Epidermal melanocyte (primary cell): ENCODE measurements around the gene USP48.
A peak's percentile ranks its signal among the peaks of the same experiment; 100 is the strongest.
"Not testable (repeated sequence)": the region's sequence is repeated elsewhere in the genome, so short reads cannot be mapped to it uniquely, and the experiment has no call there.

ENCODE experiments used
- DNase-seq: peaks from one replicate; pipeline ENCODE4 v3.0.0; 2011; ENCODE audit warnings: low spot score; ENCODE audit not compliant: insufficient read length

USP48 gene

DNA sequence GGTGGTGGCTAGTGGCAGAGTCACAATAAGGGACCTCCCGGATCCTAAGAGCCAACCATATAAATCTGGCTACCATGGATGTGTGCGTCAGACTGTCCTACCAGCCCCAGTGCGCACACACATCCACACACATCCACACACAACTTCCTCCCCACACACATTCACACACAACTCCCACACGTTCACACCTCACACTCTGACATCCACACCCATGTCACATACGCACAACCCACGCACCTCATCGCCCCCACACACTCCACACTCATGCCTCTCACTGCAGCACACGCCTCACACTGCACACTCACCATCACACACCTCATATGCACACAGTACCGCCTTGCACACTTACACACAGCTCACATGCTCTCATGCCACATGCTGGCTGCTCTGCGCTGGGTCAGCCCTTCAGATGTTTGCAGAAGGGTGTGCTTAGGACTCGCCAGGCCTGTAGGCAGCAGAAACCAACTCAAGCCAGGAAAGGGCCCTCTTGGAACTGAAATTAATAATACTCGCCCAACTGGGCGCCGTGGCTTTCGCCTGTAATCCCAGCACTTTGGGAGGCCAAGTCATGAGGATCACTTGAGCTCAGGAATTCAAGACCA is 32.1 kb upstream of the USP48 start:
- peak; percentile 9 for DNase-seq

DNA sequence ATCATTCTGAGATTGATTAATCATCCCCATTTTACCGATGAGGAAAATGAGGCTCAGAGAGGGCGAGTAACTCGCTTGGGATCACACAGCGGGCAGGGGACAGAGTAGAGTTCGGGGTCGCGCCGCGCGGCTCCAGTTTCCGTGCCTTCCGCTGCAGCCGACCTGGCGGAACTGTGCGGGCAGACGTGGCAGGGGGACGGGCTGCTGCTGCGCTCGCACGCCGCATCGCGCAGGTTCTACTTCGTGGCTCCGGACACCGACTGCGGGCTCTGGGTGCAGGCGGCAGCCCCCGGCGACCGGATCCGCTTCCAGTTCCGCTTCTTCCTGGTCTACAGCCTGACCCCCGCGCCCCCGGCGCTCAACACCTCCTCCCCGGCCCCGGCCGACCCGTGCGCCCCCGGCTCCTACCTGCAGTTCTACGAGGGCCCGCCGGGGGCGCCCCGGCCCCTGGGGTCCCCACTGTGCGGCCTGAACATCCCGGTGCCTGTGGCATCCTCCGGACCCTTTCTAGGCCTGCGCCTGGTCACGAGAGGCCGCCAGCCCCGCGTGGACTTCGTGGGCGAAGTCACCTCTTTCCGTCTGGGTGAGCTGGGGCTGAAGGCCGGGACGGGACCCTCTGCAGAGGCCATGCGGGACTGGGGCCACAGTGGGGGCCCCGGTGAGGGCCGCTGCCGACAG is 31.4 kb upstream of the USP48 start:
- DNase-seq: peak; percentile 21

DNA sequence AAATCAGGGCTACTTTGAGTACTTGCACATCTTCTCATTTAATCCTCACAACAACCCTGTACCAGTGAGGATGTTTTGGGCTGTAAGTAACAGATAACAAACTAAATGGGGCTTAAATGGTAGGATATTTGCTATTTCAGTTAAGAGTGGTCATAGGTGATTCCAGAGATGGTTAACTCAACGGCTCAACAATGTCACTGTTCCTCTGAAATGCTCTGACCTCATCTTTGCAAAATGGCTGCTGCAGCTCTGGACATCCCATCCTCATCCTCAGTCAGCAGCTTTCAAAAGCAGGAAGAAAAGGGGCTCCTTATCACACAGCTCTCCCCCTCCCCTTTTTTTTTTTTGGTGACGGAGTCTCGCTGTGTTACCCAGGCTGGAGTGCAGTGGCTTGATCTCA is 30.6 kb upstream of the USP48 start:
- DNase-seq: peak; percentile 19

DNA sequence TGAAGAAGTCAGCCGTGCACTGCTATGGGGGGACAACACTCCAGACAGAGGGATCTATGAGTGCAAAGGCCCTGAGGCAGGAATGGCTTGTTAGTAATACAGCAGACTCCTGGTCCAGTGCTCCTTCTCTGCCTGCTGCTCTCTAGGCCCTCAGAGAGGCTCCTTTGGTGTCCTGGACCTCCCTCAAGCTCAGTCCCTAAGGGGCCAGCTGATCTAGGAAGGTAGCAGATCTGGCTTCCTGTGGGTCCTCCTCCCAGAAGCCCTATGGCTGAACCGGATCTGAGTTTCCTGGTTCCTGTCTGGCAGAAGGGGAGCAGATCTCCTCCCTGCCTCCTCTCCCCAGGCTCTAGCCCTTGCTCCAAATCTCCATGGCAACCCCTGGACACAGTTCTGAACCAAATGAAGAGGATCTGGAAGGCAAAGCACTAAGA is 28.9 kb upstream of the USP48 start, which contains the start of gene LDLRAD2:
Gene LDLRAD2, plus strand, starts transcription at position 391 of the 431 bp plus-strand sequence. CDS start 187 bp downstream, outside the sequence.
- DNase-seq: peak; percentile 17

DNA sequence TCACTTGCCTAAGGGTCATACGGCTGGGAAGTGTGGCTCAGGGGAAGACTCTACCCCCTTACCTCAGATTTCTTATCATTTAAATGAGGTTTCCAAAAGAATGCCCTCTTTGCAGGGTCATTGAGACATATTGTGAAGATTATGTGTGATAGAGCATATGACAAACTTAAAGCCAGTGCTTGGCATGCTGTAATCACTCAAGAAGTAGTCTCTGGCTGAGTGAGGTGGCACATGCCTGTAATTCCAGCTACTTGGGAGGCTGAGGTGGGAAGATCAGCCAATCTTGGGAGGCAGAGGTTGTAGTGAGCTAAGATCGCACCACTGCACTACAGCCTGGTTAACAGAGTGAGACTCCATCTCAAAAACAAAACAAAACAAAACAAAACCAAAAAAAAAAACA is 21.6 kb upstream of the USP48 start:
- no peak for DNase-seq

DNA sequence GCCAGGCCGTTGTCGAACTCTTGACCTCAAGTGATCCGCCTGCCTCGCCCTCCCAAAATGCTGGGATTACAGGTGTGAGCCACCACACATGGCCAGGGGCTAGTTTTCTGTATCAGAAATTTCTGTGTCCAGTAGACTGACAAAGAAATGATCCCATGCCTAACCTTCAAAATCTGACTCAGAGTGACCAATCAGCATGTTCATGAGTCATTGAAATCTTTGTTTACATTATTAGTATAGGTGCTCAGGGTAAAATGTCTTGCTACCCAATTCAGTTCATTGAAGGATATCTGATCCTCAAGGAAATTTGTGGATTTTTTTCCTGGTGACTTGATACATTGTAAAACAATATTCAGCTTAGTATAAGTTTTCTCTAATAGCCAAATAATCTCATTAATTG is 18.2 kb upstream of the USP48 start:
- no peak for DNase-seq

DNA sequence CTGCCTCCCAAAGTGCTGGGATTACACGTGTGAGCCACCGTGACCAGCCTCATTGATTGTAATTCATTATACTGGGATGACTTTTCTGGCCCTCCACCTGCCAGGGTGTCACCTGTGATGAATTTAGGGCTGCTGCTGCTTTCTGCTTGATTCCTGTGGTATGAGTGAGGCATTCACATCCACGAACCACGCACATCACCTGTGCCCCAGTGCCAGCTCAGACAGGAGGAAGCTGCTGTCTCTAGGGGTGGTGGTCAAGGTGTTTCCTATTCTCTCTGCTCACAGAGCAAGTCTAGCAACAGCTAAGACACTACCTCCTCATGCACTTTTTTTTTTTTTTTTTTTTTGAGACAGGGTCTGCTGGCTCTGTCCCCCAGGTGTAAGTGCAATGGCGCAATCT is 16.8 kb upstream of the USP48 start:
- DNase-seq: no peak

DNA sequence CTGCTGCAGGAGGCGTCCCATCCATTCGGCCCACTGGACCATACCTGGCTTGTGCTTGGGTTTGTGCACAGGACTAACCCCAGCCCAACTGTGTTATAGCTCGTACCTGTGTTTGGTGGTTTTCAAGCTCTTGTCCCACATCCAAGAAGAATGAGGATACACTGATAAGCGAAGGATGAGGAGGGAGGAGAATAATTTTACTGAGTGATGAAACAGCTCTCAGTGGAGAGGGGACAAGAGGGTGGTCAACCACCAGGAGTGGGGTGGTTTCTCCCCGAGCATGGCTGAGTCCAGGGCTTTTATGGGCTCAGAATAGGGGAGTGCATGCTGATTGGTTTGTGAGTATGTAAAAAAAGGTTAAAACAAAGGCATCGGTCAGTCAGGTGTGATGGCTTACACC is 12.1 kb upstream of the USP48 start:
- no peak for DNase-seq

DNA sequence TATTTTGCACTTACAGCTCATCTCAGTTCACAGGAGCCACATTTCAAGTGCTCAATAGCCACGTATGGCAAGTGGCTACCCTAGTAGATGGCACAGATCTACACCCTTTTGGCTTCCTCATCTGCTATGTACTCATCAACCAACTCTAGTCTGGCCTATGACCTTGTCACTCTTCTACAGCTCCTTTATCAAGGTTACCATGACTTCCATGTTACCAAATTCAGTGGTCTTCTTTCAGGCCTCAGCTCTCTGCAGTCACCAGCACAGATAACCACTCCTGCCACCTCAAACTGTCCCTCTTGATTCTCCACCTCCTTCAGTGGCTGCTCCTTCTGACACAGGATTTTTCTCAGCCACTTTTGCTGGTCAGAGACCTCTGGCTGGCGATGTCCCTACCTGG is 11.7 kb upstream of the USP48 start:
- DNase-seq: no peak

DNA sequence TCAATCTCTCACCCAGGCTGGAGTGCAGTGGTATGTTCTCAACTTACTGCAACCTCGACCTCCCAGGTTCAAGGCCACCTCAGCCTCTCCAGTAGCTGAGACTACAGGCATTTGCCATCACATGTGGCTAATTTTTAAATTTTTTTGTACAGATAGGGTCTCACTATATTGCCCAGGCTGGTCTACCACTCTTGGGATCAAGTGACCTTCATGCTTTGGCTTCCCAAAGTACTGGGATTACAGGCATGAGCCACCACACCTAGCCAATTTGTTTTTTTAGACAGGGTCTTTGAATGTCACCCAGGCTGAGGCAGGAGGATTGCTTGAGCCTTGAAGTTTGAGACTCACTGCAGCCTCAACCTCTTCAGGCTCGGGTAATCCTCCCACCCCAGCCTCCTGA is 10.2 kb upstream of the USP48 start:
- no peak for DNase-seq

DNA sequence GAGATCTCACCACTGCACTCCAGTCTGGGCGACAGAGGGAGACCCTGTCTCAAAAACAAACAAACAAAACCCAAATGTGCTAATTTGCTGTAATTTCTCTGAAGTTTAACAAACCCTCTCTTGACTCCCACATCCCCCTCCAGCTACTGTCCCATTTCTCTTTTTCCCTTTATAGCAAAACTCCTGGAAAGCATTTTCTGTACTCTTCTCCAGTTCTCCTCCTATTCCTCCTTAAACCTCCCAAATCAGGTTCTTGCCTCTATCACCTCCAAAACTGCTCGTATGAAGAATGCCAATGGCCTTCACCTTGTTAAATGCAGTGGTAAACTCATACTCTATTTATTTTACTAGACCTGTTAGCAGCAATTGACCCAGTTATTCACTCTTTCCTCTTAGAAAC is 3.7 kb upstream of the USP48 start:
- no peak for DNase-seq

DNA sequence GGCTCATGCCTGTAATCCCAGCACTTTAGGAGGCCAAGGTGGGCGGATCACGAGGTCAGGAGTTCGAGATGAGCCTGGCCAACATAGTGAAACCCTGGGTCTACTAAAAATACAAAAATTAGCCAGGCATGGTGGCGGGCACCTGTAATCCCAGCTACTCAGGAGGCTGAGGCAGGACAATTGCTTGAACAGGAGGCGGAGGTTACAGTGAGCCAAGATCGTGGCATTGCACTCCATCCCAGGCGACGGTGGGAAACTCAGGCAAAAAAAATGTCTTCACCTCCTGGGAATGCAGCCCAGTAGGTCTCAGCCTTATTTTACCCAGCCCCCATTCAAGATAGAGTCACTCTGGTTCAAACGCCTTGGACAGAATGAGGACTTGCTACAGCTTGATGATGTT is 2.8 kb upstream of the USP48 start:
- not testable (repeated sequence) for DNase-seq

DNA sequence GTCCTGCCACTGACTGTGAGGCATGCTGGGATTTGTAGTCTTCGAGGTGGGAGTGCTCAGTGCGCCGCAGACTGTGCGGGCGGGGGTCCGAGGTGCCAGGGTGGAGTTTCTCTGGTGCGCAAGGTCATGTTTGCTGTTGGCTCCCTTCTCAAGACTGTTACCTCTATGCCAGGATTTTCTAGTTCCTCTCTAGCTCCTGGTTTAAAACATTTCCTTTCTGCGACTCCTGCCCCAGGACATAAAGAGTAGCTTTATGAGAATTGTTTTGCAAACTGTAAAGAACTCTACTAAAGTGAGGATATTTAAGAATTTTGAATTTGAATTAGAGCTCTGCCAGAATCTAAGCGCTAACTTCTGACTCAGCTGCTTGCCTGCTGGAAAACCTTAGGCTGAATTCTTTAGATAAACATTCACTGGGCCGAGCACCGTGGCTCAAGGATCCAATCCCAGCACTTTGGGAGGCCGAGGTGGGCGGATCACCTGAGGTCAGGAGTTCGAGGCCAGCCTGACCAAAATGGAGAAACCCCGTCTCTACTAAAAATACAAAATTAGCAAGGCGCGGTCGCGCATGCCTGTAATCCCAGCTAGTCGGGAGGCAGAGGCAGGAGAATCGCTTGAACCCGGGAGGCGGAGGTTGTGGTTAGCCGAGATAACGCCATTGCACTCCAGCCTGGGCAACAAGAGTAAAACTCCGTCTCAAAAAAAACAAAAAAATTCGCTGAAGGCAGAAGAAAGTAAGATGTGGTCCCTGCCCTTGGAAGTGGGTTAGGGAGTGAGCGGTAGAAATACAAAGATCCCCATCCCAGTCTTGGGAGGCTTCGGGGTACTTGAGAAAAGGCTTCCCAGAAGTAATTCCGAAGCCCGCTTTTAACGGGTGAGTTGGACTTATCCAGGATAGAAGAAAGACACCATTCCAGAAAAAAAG is 992 bp upstream of the USP48 start:
- DNase-seq: no peak

DNA sequence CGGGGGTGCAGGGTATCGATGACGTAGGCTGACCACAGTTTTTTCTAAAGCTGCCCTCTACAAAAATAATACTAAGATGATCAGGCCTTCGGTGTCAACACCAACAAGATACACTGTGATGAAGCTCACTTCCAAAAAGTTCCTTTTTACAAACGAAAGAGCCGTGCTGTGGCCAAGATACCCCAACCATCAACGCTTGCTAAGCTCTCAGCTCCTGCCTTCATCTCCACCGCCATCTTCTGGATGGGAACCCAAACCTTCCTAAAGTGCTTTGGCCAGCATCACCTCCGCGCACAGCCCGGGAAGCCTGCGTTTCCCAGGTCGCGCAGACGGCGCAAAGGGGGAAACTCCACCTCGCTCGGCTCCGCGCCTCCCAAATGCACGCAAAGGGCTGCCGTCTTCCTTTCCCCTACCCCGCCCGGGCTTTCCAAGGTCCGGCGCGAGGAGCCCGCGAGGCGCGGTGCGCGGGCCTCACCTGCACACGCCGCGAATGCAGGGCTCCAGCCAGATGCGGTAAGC is 541 bp downstream of the USP48 start:
- no peak for DNase-seq

DNA sequence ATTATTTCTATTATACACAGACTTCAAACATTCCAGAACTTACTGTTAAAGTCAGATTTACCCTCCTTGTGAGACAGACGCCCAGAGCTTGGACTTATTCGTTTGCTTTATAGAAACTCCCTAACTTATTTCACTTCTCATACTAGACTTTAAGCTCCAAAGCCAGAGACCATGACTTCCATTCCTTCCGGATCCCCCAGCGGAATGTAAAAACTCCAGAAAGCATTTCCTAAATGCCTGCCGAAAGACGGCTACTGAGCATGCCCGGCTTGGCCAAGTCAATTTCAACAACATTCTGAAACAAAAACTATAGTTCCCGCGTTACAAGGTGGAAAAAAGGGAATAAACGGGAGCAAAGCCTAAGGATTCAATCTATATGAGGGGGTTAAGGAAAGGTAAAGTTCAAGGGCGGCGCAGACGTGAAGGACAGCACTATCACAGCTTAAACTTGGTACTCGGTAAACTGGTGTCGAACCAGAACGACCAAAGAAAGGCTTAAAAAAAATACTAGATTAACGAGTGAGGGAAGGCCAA is 1.1 kb downstream of the USP48 start:
- DNase-seq: no peak

DNA sequence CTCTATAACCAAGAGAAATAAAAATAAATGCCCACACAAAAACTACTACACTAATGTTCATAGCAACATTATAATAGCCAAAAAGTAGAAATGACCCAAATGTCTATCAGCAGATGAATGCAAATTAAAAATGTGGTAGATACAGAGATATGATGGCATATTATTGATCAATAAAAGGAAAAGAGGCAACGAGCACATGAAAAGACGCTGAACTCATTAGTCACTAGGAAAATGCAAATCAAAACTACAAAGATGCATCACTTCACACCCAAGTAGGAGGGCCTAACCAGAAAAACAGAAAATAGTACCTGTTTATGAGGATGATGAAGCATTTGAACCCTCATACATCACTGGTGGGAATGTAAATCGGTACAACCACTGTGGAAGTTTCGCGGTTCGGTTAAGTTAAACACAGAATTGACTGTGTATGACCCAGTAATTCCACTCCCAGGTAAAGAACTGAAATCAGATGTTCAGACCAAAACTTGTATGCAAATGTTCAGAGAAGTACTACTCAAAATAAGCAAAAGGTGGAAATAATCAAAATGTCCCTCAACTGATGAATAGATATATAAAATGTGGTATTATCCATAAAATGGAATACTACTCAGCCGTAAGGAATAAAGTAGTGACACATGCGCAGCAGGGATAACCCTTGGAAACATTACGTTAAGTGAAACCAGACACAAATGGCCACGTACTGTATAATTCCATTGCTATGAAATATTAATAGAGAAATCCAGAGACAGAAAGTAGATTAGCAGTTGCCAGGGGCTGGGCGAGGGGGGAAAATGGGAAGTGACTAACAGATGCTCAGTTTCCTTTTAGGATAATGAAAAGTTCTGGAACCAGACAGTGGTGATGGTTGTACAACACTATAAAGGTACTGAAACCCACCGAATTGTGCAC is 3.1 kb downstream of the USP48 start:
- DNase-seq: no peak

DNA sequence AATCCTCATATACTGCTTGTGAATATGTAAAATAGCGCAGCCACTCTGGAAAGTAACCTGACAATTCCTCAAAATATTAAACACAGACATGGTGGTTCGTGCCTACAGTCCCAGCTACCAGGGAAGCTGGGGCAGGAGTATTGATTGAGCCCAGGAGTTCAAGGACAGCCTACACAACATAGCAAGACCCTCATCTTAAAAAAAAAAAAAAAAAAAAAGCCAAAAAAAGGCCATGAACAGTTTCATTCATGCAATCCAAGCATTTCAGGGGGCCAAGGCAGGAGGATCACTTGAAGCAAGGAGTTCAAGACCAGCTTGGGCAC is 4.6 kb downstream of the USP48 start:
- DNase-seq: no peak

DNA sequence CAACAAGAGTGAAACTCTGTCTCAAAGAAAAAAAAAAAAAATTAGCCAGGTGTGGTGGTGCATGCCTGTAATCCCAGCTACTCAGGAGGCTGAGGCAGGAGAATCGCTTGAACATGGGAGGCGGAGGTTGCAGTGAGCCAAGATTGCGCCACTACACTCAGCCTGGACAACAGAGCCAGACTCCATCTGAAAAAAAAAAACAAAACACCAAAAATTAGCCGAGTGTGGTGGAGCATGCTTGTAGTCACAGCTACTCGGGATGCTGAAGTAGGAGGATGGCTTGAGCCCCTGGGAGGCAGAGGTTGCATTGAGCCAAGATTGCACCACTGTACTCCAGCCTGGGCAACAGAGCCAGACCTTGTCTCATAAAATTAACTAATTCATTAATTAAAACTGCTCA is 6.0 kb downstream of the USP48 start:
- not testable (repeated sequence) for DNase-seq

DNA sequence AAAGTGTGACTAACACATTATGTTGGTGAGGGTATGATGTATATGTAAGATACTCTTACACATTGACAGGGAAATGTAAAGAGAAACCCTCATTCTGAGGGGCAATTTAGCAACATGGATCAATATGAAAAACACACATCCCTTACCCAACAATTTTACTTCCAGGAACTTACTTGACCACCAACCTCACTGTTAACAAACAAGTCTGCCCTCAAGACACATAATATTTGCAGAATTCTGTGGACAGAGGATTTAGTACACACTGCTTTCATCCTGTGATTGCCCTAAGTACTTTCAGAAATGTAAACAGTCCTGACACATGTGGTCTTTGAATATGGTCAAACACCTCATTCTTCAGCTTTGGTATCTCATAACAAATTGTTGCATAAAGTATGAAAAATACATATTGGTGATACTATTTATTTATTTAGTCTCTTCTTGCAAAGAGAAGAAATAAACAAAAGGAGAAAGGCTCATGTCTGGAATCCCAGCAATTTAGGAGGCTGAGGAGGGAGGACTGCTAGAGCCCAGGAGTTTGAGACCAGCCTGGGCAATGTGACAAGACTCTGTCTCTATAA is 6.9 kb downstream of the USP48 start:
- DNase-seq: no peak

DNA sequence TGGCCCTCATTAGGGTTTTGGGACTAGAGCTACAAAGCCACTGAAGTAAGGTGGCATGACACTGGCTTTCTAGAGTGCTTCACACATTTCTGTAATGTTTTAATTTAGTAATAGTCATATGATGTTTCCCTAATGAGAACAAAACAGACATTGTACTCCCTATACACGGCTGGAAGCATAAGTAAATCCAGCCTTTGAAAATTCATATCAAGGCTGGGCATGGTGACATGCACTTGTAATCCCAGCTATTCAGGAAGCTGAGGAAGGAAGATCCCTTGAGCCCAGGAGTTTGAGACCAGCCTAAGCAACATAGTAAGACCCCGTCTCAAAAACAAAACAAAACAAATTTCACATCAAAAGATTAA is 7.4 kb downstream of the USP48 start:
- no peak for DNase-seq
